GM23338 (cell line): ENCODE measurements around the gene BCAS3.

Experiments used
- CREB1 ChIP-seq: fragments of 250-450 bp; sonication (Bioruptor Pico); IDR thresholded peaks from 2 replicates; pipeline ENCODE4 v1.5.0; 2020; ENCODE audit warnings: low read depth, mild to moderate bottlenecking, moderate library complexity
- CTCF ChIP-seq, 2 experiments: fragments of 200-600 bp in 1 of 2; sonication (generic) in 1 of 2; conservative IDR thresholded peaks; 2 replicates each; pipeline versions ENCODE4 v1.5.1 to v1.6.1; 2016 to 2017; ENCODE audit warnings: antibody characterized with exemption in 2 of 2, low read depth in 2 of 2, mild to moderate bottlenecking in 2 of 2, moderate library complexity in 1 of 2
- EZH2 ChIP-seq: fragments of 200-600 bp; sonication (generic); IDR thresholded peaks from one replicate; pipeline ENCODE4 v1.8.0; 2017; ENCODE audit warnings: antibody characterized with exemption, mild to moderate bottlenecking, low read depth; ENCODE audit not compliant: unreplicated experiment
- EZH2phosphoT487 ChIP-seq: fragments of 200-600 bp; sonication (generic); IDR thresholded peaks from one replicate; pipeline ENCODE4 v1.8.1; 2018; ENCODE audit warnings: antibody characterized with exemption; ENCODE audit not compliant: unreplicated experiment
- JUNB ChIP-seq: IDR thresholded peaks from one replicate; pipeline ENCODE4 v1.6.1; 2016; ENCODE audit warnings: antibody characterized with exemption; ENCODE audit not compliant: unreplicated experiment
- POLR2AphosphoS5 ChIP-seq: IDR thresholded peaks from 2 replicates; pipeline ENCODE4 v1.6.1; 2016; ENCODE audit warnings: antibody characterized with exemption, low read depth
- ZNF331 ChIP-seq: fragments of 250-450 bp; sonication (Bioruptor Pico); IDR thresholded peaks from 2 replicates; pipeline ENCODE4 v1.5.0; 2020; ENCODE audit warnings: low read depth, mild to moderate bottlenecking, moderate library complexity

- no peak for TF ChIP-seq CTCF (conservative IDR thresholded peaks at IDR 0.05; ENCODE audit: low read depth in 2 of 2)
- TF ChIP-seq EZH2, result no peak
- TF ChIP-seq POLR2AphosphoS5, result no peak
- no peak for TF ChIP-seq JUNB
- TF ChIP-seq ZNF331 (CRISPR knock-in tag), result no peak
- no peak for TF ChIP-seq CREB1 (CRISPR knock-in tag)
- TF ChIP-seq EZH2phosphoT487, result no peak
Observed at GRCh38 chr17:61066062-61066461, 388.4 kb downstream of the BCAS3 start.
